HG02588 (cell line): ENCODE data around the gene HPSE.
A peak's percentile ranks its signal among the peaks of the same experiment; 100 is the strongest.

Experiments
- ATAC-seq: cut with Tn5 transposase; IDR thresholded peaks from one replicate; pipeline ENCODE4 v1.9.1; 2021; ENCODE audit warnings: mild to moderate bottlenecking, moderate library complexity; ENCODE audit not compliant: unreplicated experiment

Gene HPSE

DNA sequence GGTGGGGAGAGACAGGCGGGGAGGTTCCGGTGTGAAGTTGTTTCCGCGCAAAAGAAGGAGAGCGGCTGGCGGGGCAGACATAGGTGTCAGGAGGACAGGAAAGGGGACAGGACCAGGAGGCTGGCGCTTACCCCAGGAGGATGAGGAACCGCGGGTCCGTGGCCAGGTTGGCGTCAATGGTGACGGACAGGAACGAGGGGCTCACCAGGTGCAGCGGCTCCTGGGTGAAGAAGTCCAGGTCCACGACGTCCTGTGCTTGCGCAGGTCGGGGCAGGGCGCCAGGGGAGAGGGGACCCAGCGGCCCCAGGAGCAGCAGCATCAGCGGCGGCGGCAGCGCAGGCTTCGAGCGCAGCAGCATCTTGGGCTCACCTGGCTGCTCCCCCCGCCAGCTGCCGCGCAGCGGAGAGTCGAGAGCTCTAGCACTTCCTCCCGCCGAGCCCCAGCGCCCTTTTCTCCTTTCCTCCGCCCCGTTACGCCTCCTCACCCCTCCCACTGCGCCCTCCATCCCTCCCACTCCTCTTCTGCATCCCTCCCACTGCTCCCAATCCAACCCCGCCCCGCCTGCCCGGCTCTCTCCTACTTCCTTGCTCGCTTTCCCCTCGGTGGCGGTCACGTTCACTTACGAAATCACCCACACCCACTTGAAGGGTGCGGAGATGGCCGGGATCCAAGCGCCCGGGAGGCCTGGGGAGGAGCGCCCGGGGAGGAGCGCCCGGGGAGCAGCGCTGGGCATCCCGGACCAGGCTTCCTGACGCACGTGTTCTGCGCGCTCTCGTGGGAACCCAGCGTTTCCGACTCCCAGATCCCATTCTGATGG lies at the start of gene HPSE:
TSS of gene HPSE (minus strand) at position 424 of the 817 bp plus-strand sequence. CDS start at position 358, 66 bp downstream.
- ATAC-seq, result peak; percentile 77

DNA sequence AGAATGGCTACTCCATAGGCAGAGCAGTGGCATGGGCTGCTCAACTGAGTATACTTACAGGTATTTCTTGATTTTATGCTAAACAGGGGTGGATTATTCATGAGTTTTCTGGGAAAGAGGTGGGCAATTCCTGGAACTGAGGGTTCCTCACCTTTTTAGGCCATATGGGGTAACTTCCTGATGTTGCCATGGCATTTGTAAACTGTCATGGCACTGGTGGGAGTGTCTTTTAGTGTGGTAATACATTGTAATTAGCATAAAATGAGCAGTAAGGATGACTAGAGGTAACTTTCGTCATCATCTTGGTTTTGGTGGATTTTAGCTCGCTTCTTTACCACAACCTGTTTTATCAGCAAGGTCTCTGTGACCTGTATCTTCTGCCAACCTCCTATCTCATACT lies 48.2 kb upstream of the HPSE start:
- no peak for ATAC-seq

DNA sequence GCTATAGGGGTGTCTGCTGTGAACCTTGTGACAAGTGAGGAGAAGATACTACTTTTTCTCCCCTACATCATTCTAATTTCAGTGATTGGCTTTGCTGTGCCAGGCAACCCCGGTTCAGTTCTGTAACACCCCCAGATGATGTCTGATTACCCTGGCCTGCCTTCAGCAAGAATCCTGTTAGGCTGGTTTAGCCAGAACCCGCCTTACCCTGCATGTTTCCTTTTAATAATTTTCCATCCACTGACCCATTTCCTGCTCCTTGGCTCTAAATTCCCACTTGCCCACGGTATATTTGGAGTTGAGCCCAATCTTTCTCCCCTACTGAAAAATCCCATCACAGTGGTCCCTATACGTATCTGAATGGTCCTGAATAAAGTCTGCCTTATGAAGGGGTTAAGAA lies 46.5 kb upstream of the HPSE start:
- no peak for ATAC-seq

GRCh38 chr4:83378419-83378818 lies 43.8 kb upstream of the HPSE start:
- ATAC-seq, result no peak

- no peak for ATAC-seq
Measured at GRCh38 chr4:83372931-83373330, 38.3 kb upstream of the HPSE start.

- no peak for ATAC-seq
Measured at GRCh38 chr4:83371936-83372335, 37.3 kb upstream of the HPSE start.

GRCh38 chr4:83371235-83371634 lies 36.6 kb upstream of the HPSE start:
- no peak for ATAC-seq

DNA sequence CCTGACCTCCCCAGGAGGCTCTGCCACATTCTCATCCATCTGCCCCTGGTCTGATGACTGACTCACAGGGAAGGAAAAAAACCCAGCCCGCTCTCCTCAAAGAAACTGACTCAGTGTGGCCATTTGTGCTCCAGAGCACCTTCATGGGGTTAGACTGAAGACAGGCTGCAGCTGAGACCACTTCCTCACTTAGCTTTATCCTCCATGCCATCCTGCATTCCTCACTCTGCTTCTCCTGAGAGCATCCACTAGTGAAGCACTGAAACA lies 35.9 kb upstream of the HPSE start:
- no peak for ATAC-seq

DNA sequence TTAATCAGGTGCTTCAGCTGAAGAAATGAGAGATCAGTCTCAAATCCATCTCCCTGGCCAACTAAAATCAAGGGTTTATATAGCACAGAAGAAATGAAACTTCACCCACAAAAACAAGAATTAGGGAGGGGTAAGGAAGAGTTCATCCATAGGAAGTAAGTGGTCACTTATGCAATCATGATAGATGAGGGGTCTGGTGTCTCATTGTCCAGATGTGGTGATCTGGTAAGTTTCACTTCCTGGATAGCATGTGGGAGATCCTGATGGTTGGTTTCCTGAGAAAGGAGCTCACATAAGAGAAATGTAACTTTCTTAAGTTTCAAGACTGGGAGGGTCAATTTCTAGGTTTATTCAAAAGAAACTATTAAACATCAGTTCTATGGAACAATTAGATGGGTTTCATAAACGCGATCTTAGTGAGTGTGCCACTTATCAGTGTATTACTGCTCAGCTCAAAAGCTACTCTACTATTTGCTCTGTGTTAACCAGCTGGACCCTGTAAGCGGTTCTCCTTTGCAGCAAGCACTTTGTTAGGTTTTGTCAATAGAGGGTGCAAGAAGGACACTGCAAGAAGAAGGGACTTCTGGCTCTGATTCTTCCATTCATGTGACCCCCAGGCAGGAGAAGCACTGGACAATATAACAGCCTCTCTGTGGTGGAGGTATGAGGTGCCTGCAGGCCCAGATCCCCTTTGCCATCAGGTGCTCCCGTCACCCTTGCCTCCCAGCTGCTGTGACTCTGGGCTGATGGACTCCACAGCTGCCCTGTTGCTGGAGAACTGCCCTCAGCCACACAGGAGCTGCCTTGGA lies 35.4 kb upstream of the HPSE start:
- no peak for ATAC-seq

GRCh38 chr4:83364312-83364711 lies 29.7 kb upstream of the HPSE start:
- no peak for ATAC-seq

- ATAC-seq, result no peak
Measured at GRCh38 chr4:83362492-83363329, 28.1 kb upstream of the HPSE start.

DNA sequence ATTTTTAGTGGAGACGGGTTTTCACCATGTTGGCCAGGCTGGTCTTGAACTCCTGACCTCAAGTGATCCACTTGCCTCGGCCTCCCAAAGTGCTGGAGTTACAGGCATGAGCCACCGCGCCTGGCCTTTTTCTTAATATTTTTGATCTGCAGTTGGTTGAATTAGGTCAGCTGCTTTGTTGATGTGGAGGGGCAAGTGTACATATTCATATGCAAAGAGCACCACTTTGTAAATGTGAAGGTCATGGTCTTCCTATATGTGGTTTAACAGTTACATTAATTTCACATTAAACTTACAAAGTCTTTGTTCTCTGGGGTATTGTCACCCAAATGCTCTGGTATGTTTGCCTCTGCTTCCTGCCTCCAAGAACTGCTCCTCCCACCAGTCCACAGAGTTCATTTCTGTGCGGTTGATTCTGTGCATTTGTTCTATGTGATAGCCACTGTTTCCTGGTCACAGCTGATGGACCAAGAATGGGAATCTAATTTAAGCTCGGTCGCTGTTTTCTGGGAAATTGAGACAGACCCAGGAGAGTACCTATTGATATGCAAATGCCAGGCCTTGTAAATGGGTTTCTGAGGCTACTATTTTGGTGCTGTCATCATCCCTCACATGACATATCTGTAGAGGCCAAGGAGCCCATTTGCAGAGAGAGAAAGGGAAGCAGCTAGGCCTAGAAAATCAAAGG lies 26.9 kb upstream of the HPSE start:
- no peak for ATAC-seq

GRCh38 chr4:83360018-83360417 lies 25.4 kb upstream of the HPSE start:
- ATAC-seq, result no peak

DNA sequence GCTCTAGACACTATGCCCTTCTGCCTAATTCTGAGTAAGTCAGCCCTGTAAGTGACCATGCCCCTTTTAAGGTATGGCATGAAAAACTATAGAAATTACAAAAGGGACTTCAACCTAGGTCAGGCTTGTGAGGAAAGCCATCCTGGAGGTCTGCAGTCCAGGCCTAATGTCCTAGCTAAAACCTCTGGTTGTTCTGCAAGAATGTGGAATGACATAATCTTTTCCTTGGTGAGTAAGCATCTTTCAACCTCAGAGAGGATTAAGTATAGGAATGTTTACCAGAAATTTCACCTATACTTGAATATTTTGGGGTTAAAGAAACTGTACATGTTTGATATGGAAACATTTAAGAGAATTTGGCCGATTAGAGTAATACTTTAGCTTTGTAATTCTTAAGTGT lies 23.8 kb upstream of the HPSE start:
- ATAC-seq, result no peak

DNA sequence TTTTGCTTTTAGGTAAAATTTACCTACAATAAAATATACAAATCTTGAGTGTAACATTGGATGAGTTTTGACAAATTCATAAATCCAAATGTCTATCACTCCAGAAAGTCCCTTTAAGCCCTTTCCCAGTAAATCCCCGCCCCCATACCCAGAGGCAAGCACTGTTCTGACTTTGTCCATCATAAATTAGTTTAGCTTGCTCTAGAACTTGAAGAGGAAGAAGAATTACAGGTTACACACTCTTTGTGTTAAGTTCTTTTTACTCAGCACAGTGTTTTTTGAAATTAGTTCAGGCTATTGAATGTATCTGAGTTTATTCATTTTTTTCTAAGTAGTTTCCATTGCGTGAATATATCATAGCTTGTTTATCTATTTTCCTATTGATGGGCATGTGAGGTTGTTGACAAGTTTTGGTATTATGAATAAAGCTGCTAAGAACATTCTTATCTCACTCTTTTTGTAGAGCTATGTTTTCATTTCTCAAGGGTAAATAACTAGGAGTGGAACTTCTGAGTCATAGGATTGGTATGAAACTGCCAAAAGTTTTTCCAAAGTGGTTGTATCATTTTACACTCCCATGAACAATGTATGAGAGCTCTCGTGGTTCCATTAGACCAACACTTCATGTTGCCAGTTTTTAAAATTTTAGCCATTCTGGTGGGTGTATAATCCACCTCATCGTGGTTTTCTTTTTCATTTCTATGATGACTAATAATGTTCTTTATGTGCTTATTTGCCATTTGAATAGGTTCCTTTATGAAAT lies 22.4 kb upstream of the HPSE start:
- peak; percentile 60 for ATAC-seq

DNA sequence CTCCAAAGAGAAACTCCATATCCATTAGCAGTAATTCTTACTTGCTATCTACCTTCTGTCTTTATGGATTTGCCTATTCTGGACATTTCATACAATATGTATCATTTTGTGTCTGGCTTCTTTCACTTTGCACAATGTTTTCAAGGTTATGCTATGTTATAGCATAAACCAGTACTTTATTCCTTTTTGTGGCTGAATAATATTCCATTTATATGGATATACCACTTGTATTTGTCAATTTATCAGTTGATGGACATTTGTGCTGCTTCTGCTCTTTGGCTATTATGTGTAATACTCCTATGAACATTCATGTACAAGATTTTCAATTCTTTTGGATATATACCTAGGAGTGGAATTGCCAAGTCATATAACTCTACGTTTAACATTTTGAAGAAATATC lies 18.9 kb upstream of the HPSE start:
- ATAC-seq, result no peak

- ATAC-seq, result no peak
Measured at GRCh38 chr4:83348074-83348473, 13.4 kb upstream of the HPSE start.

- no peak for ATAC-seq
Measured at GRCh38 chr4:83342476-83342875, 7.8 kb upstream of the HPSE start.

DNA sequence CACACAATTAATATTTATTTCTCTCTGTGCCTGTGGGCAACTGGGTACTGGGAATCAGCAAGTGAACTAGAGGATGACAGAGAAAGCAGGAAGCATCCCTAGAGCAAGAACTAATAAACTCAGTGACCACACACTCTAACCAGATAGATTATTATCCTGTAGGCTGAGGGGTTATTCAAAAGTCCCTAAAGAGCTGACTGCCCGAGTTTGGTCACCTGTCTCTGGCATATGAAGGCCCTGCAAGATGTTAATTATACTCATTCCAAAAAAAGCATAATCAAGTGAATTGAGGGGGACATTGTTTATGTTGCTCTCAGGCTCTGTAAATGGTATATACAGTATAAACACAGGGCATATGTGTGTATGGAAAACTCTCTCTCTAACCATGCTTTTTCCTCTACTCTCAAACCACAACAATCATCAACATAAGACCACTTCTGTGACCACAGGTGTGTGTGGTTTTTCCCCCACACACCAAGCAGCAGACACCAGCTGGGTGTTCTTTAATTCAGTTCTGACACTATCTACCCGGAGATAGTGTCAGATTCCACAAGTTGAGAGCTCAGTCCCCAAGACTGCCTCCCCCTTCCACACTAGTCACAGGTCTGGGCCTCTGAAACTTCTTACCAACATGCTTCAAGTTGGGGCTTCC lies 6.2 kb upstream of the HPSE start:
- ATAC-seq, result no peak

- ATAC-seq, result no peak
Measured at GRCh38 chr4:83339573-83339972, 4.9 kb upstream of the HPSE start.
